ENCODE data around the gene ZSWIM7.

The ZSWIM7 gene, protein sequence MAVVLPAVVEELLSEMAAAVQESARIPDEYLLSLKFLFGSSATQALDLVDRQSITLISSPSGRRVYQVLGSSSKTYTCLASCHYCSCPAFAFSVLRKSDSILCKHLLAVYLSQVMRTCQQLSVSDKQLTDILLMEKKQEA

DNA sequence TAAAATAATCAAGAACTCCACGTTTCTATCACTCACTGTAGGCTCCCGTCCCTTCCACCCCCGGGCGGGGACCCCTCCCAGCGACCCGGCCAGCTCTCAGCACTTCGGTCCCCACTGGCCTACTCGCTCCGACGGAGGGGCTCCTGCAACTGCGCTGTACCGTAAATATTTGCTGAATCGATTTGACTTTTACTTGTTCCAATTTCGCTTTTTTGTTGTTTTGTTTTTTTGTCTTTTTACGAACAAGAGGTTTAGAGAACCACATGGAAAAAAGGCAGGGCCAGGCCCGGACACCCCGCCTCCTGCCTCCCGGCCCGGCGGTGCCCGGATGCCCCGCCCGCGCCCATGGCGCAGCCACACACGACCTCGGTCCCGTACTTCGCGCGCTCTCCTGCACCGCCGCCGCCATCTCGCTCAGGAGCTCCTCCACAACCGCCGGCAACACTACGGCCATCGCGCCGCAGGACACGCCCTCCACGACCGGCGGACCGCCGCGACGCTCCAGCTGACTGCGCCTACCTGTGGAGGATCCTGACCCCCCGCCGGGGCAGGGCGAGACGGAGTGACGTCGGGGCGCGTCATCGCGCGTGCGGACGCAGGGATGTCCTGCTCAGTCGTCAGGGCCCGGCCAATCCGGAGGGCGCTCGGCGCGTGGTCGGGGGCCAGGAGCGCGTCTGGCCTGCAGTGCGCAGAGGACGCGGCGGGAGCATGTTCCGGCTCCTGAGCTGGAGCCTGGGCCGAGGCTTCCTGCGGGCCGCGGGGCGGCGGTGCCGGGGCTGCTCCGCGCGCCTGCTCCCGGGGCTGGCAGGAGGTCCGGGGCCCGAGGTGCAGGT is at the start of gene ZSWIM7, which contains the start of gene TTC19:
TSS of gene ZSWIM7 (minus strand) at position 564 of the 833 bp plus-strand sequence. CDS start at position 454, 110 bp downstream.
TSS of gene TTC19 (plus strand) at position 684 of the 833 bp plus-strand sequence. CDS start at position 709, 25 bp downstream.
- Histone ChIP-seq H3K4me1 (ENCODE audit: control insufficient read depth in 5 of 5, insufficient read depth in 5 of 5, low read length in 5 of 5) (peaks cover 4 to 32% (median 28%) of the 10 kb centered on the region in 5 donors), H3K9ac (ENCODE audit: low read length in 5 of 5) (peak within 1 kb of the TSS; percentile 83 to 92 (median 90)), H3K9me3 (ENCODE audit: control insufficient read depth in 5 of 5, low read length in 5 of 5) (peaks cover 0 to 3% (median 0%) of the 10 kb centered on the region in 5 donors), H3K27ac (ENCODE audit: low read depth, low read length) (peak within 1 kb of the TSS; percentile 98), H3K4me3 (ENCODE audit: low read depth in 1 of 5, low read length in 5 of 5) (peak within 1 kb of the TSS; percentile 81 to 92 (median 84)), H3K27me3 (ENCODE audit: control insufficient read depth in 5 of 5, insufficient read depth in 4 of 5, low read length in 5 of 5) (no peaks in the 10 kb centered on the region), H3K36me3 (ENCODE audit: control insufficient read depth in 5 of 5, insufficient read depth in 5 of 5, low read length in 5 of 5) (peaks cover 10 to 33% (median 21%) of the 10 kb centered on the region in 5 donors)

DNA sequence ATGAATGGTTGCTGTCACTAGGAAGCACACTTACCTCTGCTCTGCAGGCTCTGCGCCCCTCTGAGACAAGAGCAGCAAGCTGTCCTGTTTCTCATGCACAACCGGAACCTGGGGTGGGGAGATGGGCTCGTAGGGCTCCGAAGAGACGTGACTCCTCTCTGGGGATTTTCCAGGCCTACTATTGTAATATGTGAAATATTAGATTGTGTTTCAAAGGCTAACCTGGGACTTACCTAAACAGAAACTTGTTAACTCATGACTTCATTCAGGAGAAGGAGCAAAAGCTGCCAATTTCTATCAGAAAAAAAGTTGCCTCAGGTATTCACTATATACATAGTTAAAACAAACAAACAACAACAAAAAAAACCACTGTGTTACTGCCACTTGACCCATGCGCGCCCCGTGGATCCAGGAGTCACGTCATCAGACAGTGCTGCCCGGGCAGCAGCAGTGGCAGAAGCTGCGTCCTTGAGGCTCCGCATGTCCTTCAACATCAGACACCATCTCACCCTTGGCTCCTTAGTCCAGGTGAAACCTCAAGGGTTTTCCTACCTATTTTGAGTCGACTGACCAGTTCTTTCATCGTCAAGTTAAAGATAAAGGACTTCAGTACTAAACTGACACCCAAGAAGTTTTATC is 49.4 kb upstream of the ZSWIM7 start:
- Histone ChIP-seq H3K27me3 (ENCODE audit: control insufficient read depth in 5 of 5, insufficient read depth in 4 of 5, low read length in 5 of 5) (no peaks in the 10 kb centered on the region), H3K36me3 (ENCODE audit: control insufficient read depth in 5 of 5, insufficient read depth in 5 of 5, low read length in 5 of 5) (peaks cover 34 to 59% (median 47%) of the 10 kb centered on the region in 5 donors)

DNA sequence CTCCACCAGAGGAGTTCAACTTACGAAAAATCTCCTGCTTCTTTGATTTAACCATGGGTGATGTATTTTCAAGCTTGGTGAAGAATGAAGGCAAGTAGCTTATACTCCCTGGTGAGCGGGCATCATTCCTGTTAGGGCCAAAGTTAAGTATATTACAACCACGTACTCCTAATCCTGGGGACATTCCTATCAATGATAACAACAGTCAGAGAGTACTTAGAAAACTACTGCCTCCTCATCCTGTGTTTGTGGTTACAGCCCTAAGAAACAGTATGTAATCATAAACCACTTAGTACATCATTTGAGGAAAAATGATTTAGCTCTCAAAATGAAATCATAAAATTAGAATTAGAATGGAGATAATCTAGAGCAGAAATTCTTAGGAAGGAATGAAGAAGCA is 47.5 kb upstream of the ZSWIM7 start:
- Histone ChIP-seq H3K9ac (ENCODE audit: low read length in 5 of 5) (no peak overlapping the region), H3K27ac (ENCODE audit: low read depth, low read length) (no peak overlapping the region), H3K36me3 (ENCODE audit: control insufficient read depth in 5 of 5, insufficient read depth in 5 of 5, low read length in 5 of 5) (peaks cover 41 to 71% (median 61%) of the 10 kb centered on the region in 5 donors), H3K4me3 (ENCODE audit: low read depth in 1 of 5, low read length in 5 of 5) (no peak overlapping the region), H3K9me3 (ENCODE audit: control insufficient read depth in 5 of 5, low read length in 5 of 5) (no peaks in the 10 kb centered on the region), H3K4me1 (ENCODE audit: control insufficient read depth in 5 of 5, insufficient read depth in 5 of 5, low read length in 5 of 5) (no peaks in the 10 kb centered on the region), H3K27me3 (ENCODE audit: control insufficient read depth in 5 of 5, insufficient read depth in 4 of 5, low read length in 5 of 5) (no peaks in the 10 kb centered on the region)

More for the DNA sequence above, 49.4 kb upstream of the ZSWIM7 start:
- no peak overlapping the region for H3K9ac ChIP-seq (ENCODE audit: low read length in 5 of 5)
- H3K27ac ChIP-seq (ENCODE audit: low read depth, low read length), result no peak overlapping the region
- no peak overlapping the region for H3K4me3 ChIP-seq (ENCODE audit: low read depth in 1 of 5, low read length in 5 of 5)
- no peaks in the 10 kb centered on the region for H3K9me3 ChIP-seq (ENCODE audit: control insufficient read depth in 5 of 5, low read length in 5 of 5)
- no peaks in the 10 kb centered on the region for H3K4me1 ChIP-seq (ENCODE audit: control insufficient read depth in 5 of 5, insufficient read depth in 5 of 5, low read length in 5 of 5)

DNA sequence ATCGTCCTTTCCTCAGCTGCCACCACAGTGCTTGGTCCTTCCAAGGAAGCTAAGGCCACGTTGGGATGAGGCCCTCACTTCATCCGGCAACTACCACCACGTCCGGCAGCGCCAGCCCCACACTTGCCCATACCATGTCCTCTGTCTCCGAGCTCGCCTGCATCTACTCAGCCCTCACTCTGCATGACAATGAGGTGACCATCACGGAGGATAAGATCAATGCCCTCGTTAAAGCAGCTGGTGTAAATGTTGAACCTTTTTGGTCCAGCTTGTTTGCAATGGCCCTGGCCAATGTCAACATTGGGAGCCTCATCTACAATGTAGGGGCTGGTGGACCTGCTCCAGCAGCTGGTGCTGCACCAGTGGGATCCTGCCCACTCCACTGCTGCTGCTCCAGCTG is 45.0 kb upstream of the ZSWIM7 start:
- Histone ChIP-seq H3K27ac (ENCODE audit: low read depth, low read length) (no peak overlapping the region), H3K9me3 (ENCODE audit: control insufficient read depth in 5 of 5, low read length in 5 of 5) (no peaks in the 10 kb centered on the region), H3K9ac (ENCODE audit: low read length in 5 of 5) (no peak overlapping the region), H3K4me1 (ENCODE audit: control insufficient read depth in 5 of 5, insufficient read depth in 5 of 5, low read length in 5 of 5) (no peaks in the 10 kb centered on the region), H3K4me3 (ENCODE audit: low read depth in 1 of 5, low read length in 5 of 5) (no peak overlapping the region), H3K36me3 (ENCODE audit: control insufficient read depth in 5 of 5, insufficient read depth in 5 of 5, low read length in 5 of 5) (peaks cover 45 to 84% (median 75%) of the 10 kb centered on the region in 5 donors), H3K27me3 (ENCODE audit: control insufficient read depth in 5 of 5, insufficient read depth in 4 of 5, low read length in 5 of 5) (no peaks in the 10 kb centered on the region)

DNA sequence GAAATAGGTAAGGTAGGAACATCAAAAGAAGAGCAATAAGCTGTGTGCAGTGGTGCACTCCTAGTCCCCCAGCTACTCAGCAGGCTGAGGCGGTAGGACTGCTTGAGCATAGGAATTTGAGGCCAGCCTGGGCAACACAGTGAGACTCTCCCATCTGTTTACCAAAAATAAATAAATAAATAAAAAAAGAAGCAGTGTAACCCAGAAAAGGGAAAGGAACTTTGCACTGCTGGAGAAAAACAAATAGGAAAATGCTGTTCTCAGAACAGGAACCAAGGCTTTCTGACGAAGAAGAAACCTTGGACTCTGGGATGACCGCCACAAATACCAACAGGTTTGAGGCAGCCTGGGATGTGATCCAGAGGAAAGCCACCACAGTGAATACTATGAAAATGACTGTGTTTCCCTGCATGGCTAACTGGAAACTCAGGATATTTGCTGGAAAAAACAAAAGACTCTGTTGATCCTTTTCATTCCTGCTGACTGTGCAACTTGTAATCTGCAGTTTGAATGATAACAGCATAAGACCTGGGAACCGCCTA is 41.3 kb upstream of the ZSWIM7 start:
- Histone ChIP-seq H3K4me1 (ENCODE audit: control insufficient read depth in 5 of 5, insufficient read depth in 5 of 5, low read length in 5 of 5) (no peaks in the 10 kb centered on the region), H3K27ac (ENCODE audit: low read depth, low read length) (no peak overlapping the region), H3K9ac (ENCODE audit: low read length in 5 of 5) (no peak overlapping the region), H3K4me3 (ENCODE audit: low read depth in 1 of 5, low read length in 5 of 5) (no peak overlapping the region), H3K9me3 (ENCODE audit: control insufficient read depth in 5 of 5, low read length in 5 of 5) (no peaks in the 10 kb centered on the region), H3K27me3 (ENCODE audit: control insufficient read depth in 5 of 5, insufficient read depth in 4 of 5, low read length in 5 of 5) (no peaks in the 10 kb centered on the region), H3K36me3 (ENCODE audit: control insufficient read depth in 5 of 5, insufficient read depth in 5 of 5, low read length in 5 of 5) (peaks cover 53 to 86% (median 72%) of the 10 kb centered on the region in 5 donors)

DNA sequence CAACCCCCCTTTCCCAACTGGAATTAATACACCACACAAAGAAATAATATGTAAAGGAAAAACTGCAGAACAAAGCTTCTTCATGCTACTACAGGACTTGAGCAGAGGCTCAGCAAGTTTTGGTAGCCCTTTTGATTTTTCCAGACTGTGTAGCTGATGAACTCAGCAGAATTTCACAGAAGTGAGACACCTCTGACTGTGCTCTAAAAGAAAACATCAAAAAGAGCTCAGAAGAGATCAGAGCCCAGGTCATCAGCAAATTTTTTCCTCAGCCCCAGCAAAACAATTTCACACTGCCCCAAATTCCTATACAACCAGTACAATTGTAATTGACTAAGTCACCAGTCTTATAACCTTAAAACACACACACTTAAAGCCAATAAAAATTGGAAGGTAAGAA is 38.1 kb upstream of the ZSWIM7 start:
- H3K4me3 ChIP-seq (ENCODE audit: low read depth in 1 of 5, low read length in 5 of 5), result no peak overlapping the region
- no peaks in the 10 kb centered on the region for H3K27me3 ChIP-seq (ENCODE audit: control insufficient read depth in 5 of 5, insufficient read depth in 4 of 5, low read length in 5 of 5)
- H3K9me3 ChIP-seq (ENCODE audit: control insufficient read depth in 5 of 5, low read length in 5 of 5), result no peaks in the 10 kb centered on the region
- no peak overlapping the region for H3K27ac ChIP-seq (ENCODE audit: low read depth, low read length)
- H3K36me3 ChIP-seq (ENCODE audit: control insufficient read depth in 5 of 5, insufficient read depth in 5 of 5, low read length in 5 of 5), result peaks cover 48 to 91% (median 74%) of the 10 kb centered on the region in 5 donors
- no peak overlapping the region for H3K9ac ChIP-seq (ENCODE audit: low read length in 5 of 5)
- H3K4me1 ChIP-seq (ENCODE audit: control insufficient read depth in 5 of 5, insufficient read depth in 5 of 5, low read length in 5 of 5), result no peaks in the 10 kb centered on the region

DNA sequence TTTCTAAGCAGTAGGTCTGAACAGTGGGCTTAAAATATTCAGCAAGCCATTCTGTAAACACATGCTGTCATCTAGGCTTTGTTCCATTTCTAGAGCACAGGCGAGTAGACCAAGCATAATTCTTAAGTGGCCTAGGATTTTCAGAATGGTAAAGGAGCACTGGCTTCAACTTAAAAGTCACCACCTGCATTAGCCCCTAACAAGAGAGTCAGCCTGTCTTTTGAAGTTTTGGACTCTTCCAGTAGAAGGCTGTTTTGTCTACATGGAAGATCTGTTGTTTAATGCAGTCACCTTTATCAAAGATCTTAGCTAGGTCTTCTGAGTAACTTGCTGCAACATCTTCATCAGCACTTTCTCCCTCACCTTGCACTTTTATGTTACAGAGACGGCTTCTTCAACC is 36.8 kb upstream of the ZSWIM7 start:
- no peaks in the 10 kb centered on the region for H3K9me3 ChIP-seq (ENCODE audit: control insufficient read depth in 5 of 5, low read length in 5 of 5)
- H3K27me3 ChIP-seq (ENCODE audit: control insufficient read depth in 5 of 5, insufficient read depth in 4 of 5, low read length in 5 of 5), result no peaks in the 10 kb centered on the region
- peaks cover 53 to 95% (median 79%) of the 10 kb centered on the region in 5 donors for H3K36me3 ChIP-seq (ENCODE audit: control insufficient read depth in 5 of 5, insufficient read depth in 5 of 5, low read length in 5 of 5)
- H3K4me1 ChIP-seq (ENCODE audit: control insufficient read depth in 5 of 5, insufficient read depth in 5 of 5, low read length in 5 of 5), result no peaks in the 10 kb centered on the region
- H3K4me3 ChIP-seq (ENCODE audit: low read depth in 1 of 5, low read length in 5 of 5), result no peak overlapping the region
- H3K9ac ChIP-seq (ENCODE audit: low read length in 5 of 5), result no peak overlapping the region
- H3K27ac ChIP-seq (ENCODE audit: low read depth, low read length), result no peak overlapping the region

DNA sequence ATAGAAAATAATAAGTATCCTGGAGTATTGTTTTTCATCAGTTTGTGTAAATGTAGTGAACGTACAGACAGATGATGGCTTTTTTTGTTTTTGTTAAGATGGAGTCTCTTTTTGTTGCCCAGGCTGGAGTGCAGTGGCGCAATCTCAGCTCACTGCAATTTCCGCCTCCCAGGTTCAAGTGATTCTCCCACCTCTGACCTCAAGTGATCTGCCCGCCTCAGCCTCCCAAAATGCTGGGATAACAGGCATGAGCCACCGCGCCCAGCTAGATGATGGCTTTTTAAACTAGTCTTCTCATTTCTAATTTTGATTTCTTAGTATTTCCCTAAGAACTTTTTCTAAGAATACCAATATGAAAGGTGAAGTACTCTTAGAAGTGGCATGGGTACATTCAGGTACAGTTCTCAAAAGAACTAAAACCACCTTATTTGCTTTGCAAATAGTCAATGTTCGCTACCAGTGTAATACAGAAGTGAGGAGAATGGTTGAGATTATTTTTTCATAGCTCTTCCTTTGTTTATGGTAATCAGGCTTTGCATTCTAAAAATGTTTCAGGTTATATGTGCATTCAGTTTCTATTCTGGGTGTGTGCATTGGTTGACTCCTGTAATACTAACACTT is 34.3 kb upstream of the ZSWIM7 start:
- Histone ChIP-seq H3K27me3 (ENCODE audit: control insufficient read depth in 5 of 5, insufficient read depth in 4 of 5, low read length in 5 of 5) (no peaks in the 10 kb centered on the region), H3K27ac (ENCODE audit: low read depth, low read length) (no peak overlapping the region), H3K9me3 (ENCODE audit: control insufficient read depth in 5 of 5, low read length in 5 of 5) (no peaks in the 10 kb centered on the region), H3K36me3 (ENCODE audit: control insufficient read depth in 5 of 5, insufficient read depth in 5 of 5, low read length in 5 of 5) (peaks cover 69 to 96% (median 86%) of the 10 kb centered on the region in 5 donors), H3K4me1 (ENCODE audit: control insufficient read depth in 5 of 5, insufficient read depth in 5 of 5, low read length in 5 of 5) (no peaks in the 10 kb centered on the region), H3K4me3 (ENCODE audit: low read depth in 1 of 5, low read length in 5 of 5) (no peak overlapping the region), H3K9ac (ENCODE audit: low read length in 5 of 5) (no peak overlapping the region)

DNA sequence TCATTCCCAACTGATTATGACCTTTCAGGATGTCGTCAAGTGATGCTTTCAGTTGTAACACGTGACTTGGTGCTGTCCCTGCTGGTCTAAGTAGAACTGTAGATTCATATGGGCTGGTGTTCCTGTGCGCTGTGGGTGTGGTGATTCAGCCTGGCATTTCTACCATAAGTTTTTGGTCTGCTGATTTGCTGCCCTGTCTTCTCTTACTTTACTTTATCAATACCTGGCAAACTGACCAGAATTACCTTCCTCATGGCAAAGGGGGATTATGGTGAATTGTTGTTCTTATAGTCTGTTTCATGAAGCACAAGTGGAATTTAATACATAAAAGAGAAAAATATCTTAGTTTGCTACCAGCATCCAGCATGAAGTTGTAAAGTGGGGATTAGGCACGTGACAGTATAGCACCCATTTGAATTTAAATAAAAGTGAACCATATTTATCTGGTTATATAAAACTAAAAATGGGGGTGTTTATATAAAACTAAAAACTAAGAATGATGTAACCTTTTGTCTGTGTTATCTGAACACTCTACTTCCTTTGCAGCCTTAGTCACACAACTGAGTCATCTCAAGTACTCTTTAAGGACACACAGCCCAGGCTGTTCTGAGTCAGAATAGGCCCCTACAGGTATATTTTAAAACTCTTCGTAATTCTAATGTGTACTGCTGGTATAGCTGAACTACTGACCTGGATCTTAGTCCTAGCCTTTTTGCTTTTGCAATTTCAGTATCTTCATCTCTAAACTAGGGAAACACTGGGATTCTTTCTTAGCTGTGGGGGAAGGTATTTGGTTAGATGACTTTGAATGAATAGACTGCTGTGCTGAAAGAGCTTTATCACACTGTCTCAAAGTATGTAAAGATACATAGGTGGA is 28.4 kb upstream of the ZSWIM7 start:
- Histone ChIP-seq H3K4me1 (ENCODE audit: control insufficient read depth in 5 of 5, insufficient read depth in 5 of 5, low read length in 5 of 5) (peaks cover 0 to 4% (median 0%) of the 10 kb centered on the region in 5 donors), H3K36me3 (ENCODE audit: control insufficient read depth in 5 of 5, insufficient read depth in 5 of 5, low read length in 5 of 5) (peaks cover 80 to 87% (median 82%) of the 10 kb centered on the region in 5 donors), H3K27ac (ENCODE audit: low read depth, low read length) (peak overlapping the region; percentile 66), H3K9ac (ENCODE audit: low read length in 5 of 5) (no peak overlapping the region), H3K27me3 (ENCODE audit: control insufficient read depth in 5 of 5, insufficient read depth in 4 of 5, low read length in 5 of 5) (no peaks in the 10 kb centered on the region), H3K9me3 (ENCODE audit: control insufficient read depth in 5 of 5, low read length in 5 of 5) (no peaks in the 10 kb centered on the region), H3K4me3 (ENCODE audit: low read depth in 1 of 5, low read length in 5 of 5) (no peak overlapping the region)
